ENCODE results near the gene BDNF.

The BDNF gene

DNA sequence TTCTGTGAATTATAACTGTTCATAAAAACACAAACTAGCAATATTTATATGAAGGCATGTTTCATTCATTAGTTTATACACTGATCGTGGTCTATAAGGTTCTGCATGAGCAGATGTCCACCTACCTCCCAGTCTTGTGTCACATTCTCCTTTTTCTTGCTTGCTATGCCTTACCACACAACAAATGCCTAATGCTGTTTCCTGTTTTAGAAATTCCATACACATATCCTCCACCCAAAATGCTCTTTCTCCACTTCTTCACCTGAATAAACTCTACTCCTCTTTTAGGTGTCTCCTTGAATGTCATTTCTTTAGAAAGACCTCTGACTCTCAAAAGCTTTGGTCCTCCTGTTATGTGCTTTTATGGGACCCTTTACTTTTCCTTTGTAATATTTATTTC, 88.9 kb downstream of the BDNF start:
- Histone ChIP-seq H3K36me3 (ENCODE audit: insufficient read depth, low read length) (no peaks in the 10 kb centered on the region), H3K27ac (no peak overlapping the region), H3K9ac (ENCODE audit: insufficient read length) (no peak overlapping the region), H3K9me3 (ENCODE audit: low read depth, low read length) (no peaks in the 10 kb centered on the region), H3K4me3 (no peak overlapping the region)
- no peak for TF ChIP-seq FOXP2 (optimal IDR thresholded peaks at IDR 0.05; ENCODE audit: control extremely low read depth, extremely low read length, insufficient read depth)
- no peak for TF ChIP-seq POLR2AphosphoS5 (IDR thresholded peaks at IDR 0.05; ENCODE audit: borderline replicate concordance, low read depth, low read length)
- no peak for TF ChIP-seq EZH2 (IDR thresholded peaks at IDR 0.05)
- DNase-seq (ENCODE audit: low read depth, low spot score): no peak

DNA sequence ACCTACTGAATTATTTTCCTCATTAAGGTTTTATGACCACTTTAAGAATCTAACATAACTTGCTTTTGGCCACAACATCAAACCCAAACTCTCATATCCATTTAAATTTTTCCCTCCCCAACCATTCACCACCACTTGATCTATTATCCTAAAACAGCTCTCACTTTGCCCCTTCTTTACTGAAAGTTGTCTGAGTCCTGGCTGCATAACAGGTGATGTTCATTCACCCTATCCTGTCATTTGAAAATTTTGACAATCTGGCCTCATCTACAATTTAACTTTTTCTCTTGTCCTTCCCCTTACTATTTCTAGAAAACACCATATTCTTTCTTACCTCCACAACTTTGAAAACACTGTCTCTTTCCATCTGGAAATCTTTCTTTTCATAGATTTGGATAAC, 89.3 kb downstream of the BDNF start:
- H3K9ac ChIP-seq (ENCODE audit: insufficient read length): no peak overlapping the region
- H3K4me3 ChIP-seq: no peak overlapping the region
- no peaks in the 10 kb centered on the region for H3K9me3 ChIP-seq (ENCODE audit: low read depth, low read length)
- no peak for DNase-seq (ENCODE audit: low read depth, low spot score)
- TF ChIP-seq FOXP2 (optimal IDR thresholded peaks at IDR 0.05; ENCODE audit: control extremely low read depth, extremely low read length, insufficient read depth) (no peak), POLR2AphosphoS5 (IDR thresholded peaks at IDR 0.05; ENCODE audit: borderline replicate concordance, low read depth, low read length) (no peak), EZH2 (IDR thresholded peaks at IDR 0.05) (no peak)
- H3K36me3 ChIP-seq (ENCODE audit: insufficient read depth, low read length): no peaks in the 10 kb centered on the region
- no peak overlapping the region for H3K27ac ChIP-seq

DNA sequence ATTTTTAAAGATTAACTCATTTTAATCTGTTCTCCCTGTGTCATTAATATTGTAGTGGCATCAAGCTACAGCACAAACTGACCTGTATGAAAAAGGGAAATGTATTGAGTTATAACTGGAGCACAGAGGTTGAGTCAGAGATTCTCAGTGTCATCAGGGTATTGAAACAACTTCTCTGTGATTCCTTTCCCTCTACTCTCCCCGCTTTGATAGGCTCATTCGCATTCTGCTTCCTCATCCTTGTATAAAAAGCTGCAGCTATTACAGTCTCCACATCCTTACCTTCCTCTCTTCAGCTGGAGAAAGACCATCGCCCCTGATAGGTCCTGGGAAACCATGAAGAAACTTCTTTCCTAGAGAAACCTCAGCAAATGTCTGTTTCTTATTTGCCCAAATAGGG, 90.0 kb downstream of the BDNF start:
- H3K4me3 ChIP-seq: no peak overlapping the region
- H3K27ac ChIP-seq: no peak overlapping the region
- no peak overlapping the region for H3K9ac ChIP-seq (ENCODE audit: insufficient read length)
- no peak for DNase-seq (ENCODE audit: low read depth, low spot score)
- H3K9me3 ChIP-seq (ENCODE audit: low read depth, low read length): no peaks in the 10 kb centered on the region
- H3K36me3 ChIP-seq (ENCODE audit: insufficient read depth, low read length): no peaks in the 10 kb centered on the region
- TF ChIP-seq POLR2AphosphoS5 (IDR thresholded peaks at IDR 0.05; ENCODE audit: borderline replicate concordance, low read depth, low read length) (no peak), FOXP2 (optimal IDR thresholded peaks at IDR 0.05; ENCODE audit: control extremely low read depth, extremely low read length, insufficient read depth) (no peak), EZH2 (IDR thresholded peaks at IDR 0.05) (no peak)

DNA sequence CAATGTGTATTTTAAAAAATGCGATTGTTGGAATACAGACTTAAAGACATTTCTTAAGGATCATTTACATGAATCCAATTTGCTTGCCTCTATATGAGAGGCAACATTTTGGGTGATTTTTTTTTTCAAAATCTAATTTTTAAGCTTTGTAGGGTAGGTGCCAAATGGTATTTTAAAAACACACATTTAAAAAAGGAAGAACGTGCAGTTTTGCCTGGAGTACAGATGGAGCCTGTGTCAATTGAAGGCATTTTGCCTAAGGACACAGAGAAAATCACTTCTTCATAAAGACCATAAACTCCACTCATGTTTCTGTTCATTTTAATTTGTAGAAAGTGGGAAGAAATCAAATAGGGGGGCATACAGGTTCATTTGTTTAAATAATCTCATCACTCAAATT, 91.3 kb downstream of the BDNF start:
- TF ChIP-seq FOXP2 (optimal IDR thresholded peaks at IDR 0.05; ENCODE audit: control extremely low read depth, extremely low read length, insufficient read depth) (no peak), POLR2AphosphoS5 (IDR thresholded peaks at IDR 0.05; ENCODE audit: borderline replicate concordance, low read depth, low read length) (no peak), EZH2 (IDR thresholded peaks at IDR 0.05) (no peak)
- H3K4me3 ChIP-seq: no peak overlapping the region
- H3K27ac ChIP-seq: no peak overlapping the region
- H3K9ac ChIP-seq (ENCODE audit: insufficient read length): no peak overlapping the region
- no peaks in the 10 kb centered on the region for H3K9me3 ChIP-seq (ENCODE audit: low read depth, low read length)
- DNase-seq (ENCODE audit: low read depth, low spot score): no peak
- no peaks in the 10 kb centered on the region for H3K36me3 ChIP-seq (ENCODE audit: insufficient read depth, low read length)

DNA sequence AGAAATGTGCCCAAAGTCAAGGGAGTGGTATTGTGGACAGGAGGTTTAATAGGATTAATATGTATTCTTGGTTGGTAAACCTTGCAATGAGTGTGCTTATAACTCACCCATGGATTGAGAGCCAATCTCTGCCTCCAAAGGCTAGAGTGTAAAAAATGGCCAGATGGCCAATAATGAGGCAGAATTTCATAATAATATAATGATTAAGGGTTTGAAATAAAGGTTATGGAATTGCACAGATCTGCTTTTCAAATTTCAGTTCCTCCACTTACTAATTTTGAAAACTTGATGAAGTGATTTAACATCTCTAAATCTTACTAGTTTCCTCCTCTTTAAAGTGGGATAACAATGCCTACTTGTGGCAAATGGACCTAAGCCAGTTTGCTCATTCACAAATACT, 94.8 kb downstream of the BDNF start:
- Histone ChIP-seq H3K9ac (ENCODE audit: insufficient read length) (no peak overlapping the region), H3K4me3 (no peak overlapping the region), H3K36me3 (ENCODE audit: insufficient read depth, low read length) (no peaks in the 10 kb centered on the region), H3K27ac (no peak overlapping the region), H3K9me3 (ENCODE audit: low read depth, low read length) (no peaks in the 10 kb centered on the region)
- DNase-seq (ENCODE audit: low read depth, low spot score): no peak
- TF ChIP-seq POLR2AphosphoS5 (IDR thresholded peaks at IDR 0.05; ENCODE audit: borderline replicate concordance, low read depth, low read length): no peak
- TF ChIP-seq EZH2 (IDR thresholded peaks at IDR 0.05): no peak
- TF ChIP-seq FOXP2 (optimal IDR thresholded peaks at IDR 0.05; ENCODE audit: control extremely low read depth, extremely low read length, insufficient read depth): no peak
